ENCODE results near the gene BRCA1.

DNA sequence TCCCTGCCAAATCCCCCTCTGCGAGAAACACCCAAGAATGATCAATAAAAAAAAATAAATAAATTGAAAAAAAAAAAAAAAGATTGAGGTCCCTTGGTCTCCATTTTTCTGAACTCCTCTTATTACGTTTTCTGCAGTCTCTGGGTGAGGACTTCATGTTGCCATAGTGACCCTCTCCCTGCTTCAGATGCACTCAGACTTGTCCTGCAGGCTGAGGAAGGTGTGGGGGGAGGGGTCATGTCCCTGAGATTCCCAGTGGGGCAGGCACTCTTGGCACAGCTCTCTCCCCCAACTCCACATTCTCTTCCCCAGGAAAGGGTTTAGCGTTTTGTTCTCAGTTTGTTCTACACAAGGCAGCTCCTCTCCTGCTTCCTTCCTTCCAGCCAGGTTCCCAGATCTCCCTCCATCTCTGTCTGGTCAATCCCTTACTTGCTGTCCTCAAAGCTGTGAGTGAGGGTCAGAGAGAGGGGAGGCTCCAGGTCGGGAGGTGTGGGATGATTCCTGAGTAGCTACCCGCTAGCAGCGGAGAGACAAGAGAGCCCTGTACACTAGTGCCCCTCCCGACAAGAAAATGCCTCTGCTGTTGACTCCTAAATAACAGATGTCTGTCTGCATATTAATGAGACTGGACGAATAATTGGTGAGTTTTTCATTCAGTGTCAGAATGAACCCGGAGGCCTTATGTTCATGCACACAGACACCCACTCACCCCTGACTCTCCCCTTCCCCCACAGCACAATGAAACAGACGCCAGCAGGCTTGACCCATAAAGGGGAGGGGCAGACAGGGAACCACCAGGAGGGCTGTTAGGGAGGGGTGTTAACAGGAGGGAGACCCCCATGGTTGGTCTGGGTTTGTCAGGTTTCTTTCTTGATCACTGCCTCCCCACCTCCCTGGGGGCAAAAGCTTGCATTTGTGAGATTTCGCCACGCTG, 90.9 kb downstream of the BRCA1 start:
- TF ChIP-seq, protein P1, sequence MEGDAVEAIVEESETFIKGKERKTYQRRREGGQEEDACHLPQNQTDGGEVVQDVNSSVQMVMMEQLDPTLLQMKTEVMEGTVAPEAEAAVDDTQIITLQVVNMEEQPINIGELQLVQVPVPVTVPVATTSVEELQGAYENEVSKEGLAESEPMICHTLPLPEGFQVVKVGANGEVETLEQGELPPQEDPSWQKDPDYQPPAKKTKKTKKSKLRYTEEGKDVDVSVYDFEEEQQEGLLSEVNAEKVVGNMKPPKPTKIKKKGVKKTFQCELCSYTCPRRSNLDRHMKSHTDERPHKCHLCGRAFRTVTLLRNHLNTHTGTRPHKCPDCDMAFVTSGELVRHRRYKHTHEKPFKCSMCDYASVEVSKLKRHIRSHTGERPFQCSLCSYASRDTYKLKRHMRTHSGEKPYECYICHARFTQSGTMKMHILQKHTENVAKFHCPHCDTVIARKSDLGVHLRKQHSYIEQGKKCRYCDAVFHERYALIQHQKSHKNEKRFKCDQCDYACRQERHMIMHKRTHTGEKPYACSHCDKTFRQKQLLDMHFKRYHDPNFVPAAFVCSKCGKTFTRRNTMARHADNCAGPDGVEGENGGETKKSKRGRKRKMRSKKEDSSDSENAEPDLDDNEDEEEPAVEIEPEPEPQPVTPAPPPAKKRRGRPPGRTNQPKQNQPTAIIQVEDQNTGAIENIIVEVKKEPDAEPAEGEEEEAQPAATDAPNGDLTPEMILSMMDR (IDR thresholded peaks at IDR 0.05): no peak
- no peak for TF ChIP-seq POLR2A (IDR thresholded peaks at IDR 0.05)

All from thyroid gland (tissue), 4 donors.